DMS153 treated with DMSO at 0.1 percent for 48 hours (cell line): Measurements from ENCODE around the gene SH3RF3.

Source experiments
- DNase-seq: peaks from one replicate; lab custom pipeline; 2025; ENCODE audit not compliant: unreplicated experiment; lab: John Stamatoyannopoulos, UW

Gene SH3RF3

GRCh38 chr2:109457794-109458193, 328.8 kb downstream of the SH3RF3 start:
- no peak for DNase-seq

GRCh38 chr2:109458512-109458911, 329.5 kb downstream of the SH3RF3 start:
- no peak for DNase-seq

DNA sequence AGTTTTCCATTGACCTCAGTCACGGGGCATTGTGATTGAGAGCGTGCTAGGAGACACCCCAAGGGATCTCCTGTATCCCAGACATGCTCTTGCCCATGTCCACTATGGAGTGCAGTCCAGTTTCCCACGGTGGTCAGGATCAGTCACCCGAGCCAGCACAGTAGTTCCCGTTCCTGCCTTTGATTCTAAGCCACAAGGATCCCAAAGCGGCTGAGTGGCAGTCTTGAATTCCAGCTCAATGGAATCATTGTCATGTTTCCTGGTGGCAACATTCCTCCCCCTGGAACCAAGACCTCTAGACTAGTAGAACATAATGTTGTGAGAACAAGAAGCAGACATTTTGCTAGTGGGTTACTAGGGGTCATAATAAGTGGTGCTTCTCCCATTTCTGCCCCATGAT, 330.5 kb downstream of the SH3RF3 start:
- DNase-seq, result no peak

GRCh38 chr2:109460553-109461324, 331.7 kb downstream of the SH3RF3 start:
- no peak for DNase-seq

DNA sequence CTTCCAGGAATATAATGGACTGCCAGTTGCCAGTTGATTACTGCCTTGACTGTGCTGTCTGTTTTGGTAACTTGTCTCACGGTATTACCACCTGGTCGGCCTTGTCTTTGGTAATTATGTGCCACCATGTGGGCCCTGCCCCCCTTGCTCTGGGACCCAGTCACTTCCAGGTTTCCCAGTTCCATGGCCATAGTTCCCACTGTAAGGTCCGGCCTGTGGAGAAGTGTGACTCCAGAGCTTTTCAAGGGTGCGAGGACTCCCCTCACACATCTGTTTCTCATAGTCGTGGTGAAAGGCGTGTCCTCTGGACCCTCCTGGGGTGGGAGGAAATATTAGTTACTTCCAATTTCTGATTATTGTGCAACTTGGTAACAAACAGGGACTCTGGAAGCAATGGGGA, 334.2 kb downstream of the SH3RF3 start:
- DNase-seq, result no peak

DNA sequence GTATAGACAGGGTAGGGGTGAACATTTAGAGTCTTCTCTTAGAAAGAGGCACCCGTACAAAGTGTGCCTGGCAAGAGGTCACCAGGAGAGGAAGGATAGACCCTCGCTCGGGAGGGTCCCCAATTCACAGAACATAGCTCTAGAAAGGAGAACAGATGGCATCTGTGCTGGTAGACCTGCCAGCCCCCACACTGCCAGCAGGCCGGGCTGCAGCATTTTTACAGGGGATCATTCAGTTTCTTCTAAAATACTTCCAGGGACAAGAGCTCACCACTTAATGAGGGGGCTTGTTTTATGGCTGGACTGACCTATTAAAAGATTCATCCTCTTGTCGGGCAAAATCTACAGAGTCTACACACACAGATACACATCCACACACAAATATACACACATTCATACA, 334.9 kb downstream of the SH3RF3 start:
- no peak for DNase-seq

DNA sequence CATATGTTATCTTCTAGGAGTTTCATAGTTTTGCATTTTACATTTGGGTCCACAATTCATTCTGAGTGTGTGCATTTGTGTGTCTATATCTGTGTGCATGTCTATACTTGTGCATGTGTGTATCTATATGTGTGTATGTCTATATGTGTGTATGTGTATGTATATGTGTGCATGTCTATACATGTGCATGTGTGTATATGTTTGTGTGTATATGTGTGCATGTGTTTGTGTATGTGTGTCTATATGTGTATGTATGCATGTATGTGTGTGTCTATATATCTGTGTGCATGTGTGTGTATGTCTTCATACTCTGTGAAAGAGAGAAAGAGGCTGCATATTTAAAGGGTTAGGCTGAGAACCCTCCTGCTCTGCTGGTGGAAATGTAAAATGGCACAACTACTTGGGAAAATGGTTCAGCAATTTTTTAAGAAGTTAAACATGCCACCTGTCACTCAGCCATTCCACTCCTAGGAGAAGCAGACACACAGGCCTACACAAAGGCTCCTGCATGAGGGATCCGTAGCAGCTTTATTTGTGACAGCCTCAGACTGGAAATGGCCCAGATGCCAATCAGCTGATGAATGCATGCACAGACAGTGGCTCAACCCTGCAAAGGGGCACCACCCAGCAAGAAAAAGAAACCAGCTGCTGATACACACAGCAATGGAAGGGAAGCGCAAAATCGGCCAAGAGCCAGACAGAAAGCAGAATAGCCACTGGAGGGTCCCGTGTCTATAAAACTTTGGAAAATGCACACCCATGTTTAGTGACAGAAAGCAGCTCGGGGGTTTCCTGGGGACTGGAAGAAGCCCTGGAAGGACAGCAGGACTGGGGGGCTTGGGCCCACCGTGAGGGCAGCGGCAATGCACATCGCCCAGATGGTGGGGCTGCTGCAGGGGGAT, 337.9 kb downstream of the SH3RF3 start:
- no peak for DNase-seq

GRCh38 chr2:109467701-109468100, 338.7 kb downstream of the SH3RF3 start:
- no peak for DNase-seq

DNA sequence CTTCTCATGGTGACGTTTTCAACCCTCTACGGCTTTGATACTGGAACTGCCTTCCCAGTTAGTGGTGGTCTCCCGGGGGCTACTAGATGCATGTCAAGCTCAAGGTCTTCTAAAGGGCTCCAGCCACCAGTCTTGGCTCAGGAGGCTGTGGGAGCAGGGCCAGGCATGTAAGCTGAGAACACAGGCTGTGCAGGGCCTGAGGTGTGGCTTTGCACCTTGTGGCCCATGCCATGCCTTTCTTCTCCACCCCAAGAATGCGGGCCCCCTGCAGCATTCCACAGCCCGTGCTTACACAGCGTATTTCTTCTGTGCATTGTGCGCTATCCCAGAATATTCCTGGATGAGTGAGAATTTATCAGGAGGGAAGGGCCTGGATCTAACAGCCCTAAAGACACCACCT, 339.9 kb downstream of the SH3RF3 start:
- DNase-seq, result no peak

GRCh38 chr2:109471658-109472057, 342.7 kb downstream of the SH3RF3 start:
- DNase-seq, result no peak

- no peak for DNase-seq
Measured at GRCh38 chr2:109472331-109472959, 343.4 kb downstream of the SH3RF3 start.

DNA sequence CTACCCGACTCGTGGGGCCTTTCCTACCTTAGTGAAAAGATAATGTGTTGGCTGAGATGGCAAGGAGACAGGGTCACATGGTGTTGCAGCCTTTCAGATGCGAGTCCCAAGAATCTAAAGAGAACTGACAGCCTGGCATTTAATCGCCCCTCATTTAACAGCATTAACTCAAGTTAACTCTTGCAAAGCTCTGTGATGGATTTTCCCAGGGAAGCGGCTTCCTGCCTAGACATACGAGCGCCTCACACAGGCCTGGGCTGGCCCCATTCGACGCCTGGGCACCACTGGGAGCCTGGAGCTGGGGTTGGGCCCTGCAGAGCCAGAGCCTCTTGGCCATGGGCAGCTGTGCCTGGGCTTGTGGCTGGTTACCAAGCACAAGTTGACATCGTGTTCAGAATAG, 344.0 kb downstream of the SH3RF3 start:
- no peak for DNase-seq

- DNase-seq, result peak; percentile 33
Measured at GRCh38 chr2:109473616-109474318, 344.8 kb downstream of the SH3RF3 start.

DNA sequence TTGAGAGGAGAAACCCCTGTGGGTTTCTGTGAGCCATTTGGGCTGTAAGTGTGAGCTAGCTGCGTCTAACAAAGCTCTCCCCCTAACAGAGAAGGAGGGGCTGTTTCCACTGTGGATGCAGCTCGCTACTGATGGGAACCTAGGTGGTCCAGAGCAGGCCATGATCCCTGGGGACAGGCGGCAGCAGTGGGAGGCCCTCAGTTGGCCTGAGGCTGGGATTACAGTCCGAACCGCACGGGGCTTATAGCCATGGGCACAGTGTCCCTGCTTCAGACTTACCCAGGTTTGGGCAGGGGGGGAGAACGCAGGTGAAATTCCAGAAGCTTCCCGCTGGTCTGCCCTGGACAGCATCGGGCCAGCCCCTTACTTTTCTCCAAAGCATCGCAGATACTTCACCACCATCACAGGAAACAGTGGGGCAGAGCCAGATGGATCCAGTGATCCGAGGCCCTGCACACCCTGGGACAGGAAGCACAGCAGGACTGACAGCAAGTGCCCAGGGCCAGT, 345.4 kb downstream of the SH3RF3 start:
- DNase-seq, result no peak

GRCh38 chr2:109475531-109476210, 346.7 kb downstream of the SH3RF3 start:
- DNase-seq, result no peak

DNA sequence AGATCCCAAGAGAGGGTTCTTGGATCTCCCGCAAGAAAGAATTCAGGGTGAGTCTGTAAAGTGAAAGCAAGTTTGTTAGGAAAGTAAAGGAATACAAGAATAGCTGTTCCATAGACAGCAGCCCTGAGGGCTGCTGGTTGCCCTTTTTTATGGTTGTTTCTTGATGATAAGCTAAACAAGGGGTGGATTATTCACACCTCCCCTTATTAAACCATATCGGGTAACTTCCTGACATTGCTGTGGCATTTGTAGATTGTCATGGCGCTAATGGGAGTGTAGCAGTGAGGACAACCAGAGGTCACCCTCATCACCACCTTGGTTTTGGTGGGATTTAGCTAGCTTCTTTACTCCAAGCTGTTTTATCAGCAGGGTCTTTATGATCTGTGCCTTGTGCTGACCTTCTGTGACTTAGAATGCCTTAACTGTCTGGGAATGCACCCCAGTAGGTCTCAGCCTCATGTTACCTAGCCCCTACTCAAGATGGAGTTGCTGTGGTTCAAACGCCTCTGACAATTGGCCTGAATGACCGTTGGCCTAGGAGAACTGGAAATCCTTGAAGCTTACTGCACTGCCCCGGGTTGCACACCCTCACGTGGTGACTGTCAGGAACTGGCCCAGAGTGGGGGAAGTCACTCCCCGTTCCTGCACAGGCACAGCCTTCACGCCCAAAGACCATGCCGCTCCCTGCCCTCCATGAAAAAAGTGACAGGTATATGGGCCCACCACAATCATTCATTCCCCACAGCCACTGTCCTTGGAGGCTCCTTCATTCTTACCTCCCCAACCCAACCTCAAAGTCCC, 347.8 kb downstream of the SH3RF3 start:
- DNase-seq, result no peak

GRCh38 chr2:109478906-109479493, 350.0 kb downstream of the SH3RF3 start:
- DNase-seq, result no peak

DNA sequence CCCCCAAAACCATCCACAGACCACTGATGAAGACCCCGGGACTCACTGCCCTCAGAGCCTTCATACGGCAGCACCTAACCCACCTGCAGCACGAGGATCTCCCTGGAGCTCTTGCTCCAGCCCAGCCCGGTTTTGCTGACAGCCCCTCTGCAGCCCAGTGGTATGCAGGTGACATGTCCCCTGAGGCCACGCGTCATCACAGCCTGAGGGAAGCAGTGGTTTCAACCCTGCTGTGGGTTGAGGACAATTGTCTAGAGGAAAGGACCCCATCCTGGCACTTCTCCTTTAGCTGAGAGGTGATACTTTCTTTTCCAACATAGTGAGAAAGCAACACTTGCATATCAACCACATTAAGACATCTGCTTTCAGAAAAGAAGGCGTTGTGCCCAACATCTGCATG, 350.8 kb downstream of the SH3RF3 start:
- DNase-seq, result no peak
